Measurements from ENCODE around the gene TTC21B. TPM values are rescaled to one million over a fixed set of nuclear protein-coding genes. Genes with fewer than 3 reads are reported as not detected.

TTC21B gene
- total RNA-seq, 1 donor from 2014 or later, result 40.5 TPM

DNA sequence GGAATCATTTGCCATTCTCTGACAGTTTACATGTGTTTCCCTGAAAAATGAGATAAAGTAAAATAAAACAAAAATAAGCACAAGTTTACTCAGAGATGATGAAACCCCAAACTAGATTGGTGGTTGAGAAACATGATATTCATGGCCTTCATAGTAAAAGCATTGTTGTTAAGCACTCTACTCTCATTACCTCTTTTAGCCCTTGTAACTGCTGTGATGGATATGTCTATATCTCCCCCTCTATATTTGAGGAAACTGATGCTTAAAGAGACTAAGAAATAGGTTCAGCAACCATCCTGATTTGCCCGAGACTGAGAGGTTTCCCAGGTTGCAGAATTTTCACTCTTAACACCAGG, 125.7 kb downstream of the TTC21B start:
- no peak overlapping the region for H3K27ac ChIP-seq
- H3K4me1 ChIP-seq, result no peaks in the 10 kb centered on the region
- DNase-seq (ENCODE audit: extremely low spot score in 2 of 2), result no peak
- intact Hi-C loops (cut with DNase I), result no loop called here
- H3K9me3 ChIP-seq, result no peaks in the 10 kb centered on the region
- no peak overlapping the region for H3K4me3 ChIP-seq
- TF ChIP-seq POLR2AphosphoS5 (IDR thresholded peaks at IDR 0.05; ENCODE audit: insufficient read depth in 1 of 2, low read depth in 1 of 2), result no peak
- TF ChIP-seq POLR2A (IDR thresholded peaks at IDR 0.05), result no peak
- TF ChIP-seq, protein P1, sequence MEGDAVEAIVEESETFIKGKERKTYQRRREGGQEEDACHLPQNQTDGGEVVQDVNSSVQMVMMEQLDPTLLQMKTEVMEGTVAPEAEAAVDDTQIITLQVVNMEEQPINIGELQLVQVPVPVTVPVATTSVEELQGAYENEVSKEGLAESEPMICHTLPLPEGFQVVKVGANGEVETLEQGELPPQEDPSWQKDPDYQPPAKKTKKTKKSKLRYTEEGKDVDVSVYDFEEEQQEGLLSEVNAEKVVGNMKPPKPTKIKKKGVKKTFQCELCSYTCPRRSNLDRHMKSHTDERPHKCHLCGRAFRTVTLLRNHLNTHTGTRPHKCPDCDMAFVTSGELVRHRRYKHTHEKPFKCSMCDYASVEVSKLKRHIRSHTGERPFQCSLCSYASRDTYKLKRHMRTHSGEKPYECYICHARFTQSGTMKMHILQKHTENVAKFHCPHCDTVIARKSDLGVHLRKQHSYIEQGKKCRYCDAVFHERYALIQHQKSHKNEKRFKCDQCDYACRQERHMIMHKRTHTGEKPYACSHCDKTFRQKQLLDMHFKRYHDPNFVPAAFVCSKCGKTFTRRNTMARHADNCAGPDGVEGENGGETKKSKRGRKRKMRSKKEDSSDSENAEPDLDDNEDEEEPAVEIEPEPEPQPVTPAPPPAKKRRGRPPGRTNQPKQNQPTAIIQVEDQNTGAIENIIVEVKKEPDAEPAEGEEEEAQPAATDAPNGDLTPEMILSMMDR (IDR thresholded peaks at IDR 0.05), result no peak
- H3K27me3 ChIP-seq, result no peaks in the 10 kb centered on the region
- no peaks in the 10 kb centered on the region for H3K36me3 ChIP-seq

DNA sequence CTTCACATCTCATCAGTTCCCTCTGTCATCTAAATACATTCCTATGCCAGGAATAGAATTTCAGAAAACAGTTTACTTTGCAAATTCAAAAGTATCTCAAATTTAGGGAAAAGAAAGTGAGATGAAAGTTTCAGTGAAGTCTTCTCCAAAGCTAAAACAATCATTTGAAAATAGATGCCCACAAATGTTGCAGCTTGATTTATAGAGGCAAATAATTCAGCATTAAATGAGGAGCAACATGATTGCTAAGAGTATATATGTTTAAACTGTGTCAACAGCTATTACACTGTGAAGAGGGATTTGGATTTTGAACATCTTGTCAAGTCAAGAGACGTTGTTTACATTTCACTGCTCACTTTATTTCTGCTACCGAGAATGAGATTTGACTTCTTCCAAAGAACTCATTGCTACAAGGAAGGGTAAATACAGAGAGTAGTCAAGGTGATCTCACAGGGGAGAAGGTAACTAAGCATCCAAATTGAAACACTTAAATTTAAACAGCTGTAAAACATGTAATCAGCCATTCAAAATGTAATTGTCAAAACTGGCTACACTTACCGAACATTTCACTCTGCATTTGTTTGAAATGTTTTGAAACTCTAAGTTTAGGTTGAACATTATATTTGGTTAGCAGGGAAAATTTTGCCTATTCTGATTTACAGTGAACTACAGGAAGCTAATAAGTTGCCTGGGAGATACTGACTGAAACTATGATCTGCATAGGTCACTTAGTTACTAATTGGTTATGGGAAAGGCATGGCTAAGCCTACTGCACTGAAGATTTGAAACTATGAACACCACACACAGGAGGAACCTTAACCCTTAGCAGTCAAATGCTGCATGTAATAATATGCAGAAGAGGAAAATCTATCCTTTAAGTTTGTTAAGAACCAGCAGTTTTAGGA, 126.3 kb downstream of the TTC21B start:
- intact Hi-C loops (cut with DNase I), result no loop called here
- Histone ChIP-seq H3K4me1 (no peaks in the 10 kb centered on the region), H3K27ac (no peak overlapping the region), H3K4me3 (no peak overlapping the region), H3K36me3 (no peaks in the 10 kb centered on the region), H3K27me3 (no peaks in the 10 kb centered on the region), H3K9me3 (no peaks in the 10 kb centered on the region)
- TF ChIP-seq POLR2AphosphoS5 (IDR thresholded peaks at IDR 0.05; ENCODE audit: insufficient read depth in 1 of 2, low read depth in 1 of 2) (no peak), POLR2A (IDR thresholded peaks at IDR 0.05) (no peak)
- TF ChIP-seq, protein P1 (IDR thresholded peaks at IDR 0.05), result no peak
- DNase-seq (ENCODE audit: extremely low spot score in 2 of 2), result no peak

DNA sequence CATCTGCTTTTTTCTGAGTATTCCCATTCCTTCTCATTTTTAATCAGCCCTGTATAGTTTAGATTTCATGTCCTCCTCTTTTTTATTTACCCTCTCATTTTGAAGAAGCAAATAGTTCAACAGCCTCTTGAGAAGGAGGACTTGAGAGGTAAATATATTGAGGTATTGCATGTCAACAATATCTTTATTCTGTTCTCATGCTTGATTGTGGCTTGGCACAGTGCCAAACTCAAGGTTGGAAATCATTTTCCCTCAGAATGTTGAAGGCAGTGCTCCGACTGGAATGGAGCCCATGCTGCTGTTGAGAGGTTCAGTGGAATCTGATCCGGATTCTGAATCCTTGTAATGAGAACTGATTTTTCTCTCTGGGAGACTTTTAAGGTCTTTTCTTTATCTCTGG, 128.5 kb downstream of the TTC21B start:
- Histone ChIP-seq H3K4me3 (no peak overlapping the region), H3K9me3 (no peaks in the 10 kb centered on the region), H3K4me1 (no peaks in the 10 kb centered on the region), H3K27me3 (no peaks in the 10 kb centered on the region), H3K27ac (no peak overlapping the region), H3K36me3 (no peaks in the 10 kb centered on the region)
- intact Hi-C loops (cut with DNase I), result no loop called here
- TF ChIP-seq, protein P1 (IDR thresholded peaks at IDR 0.05), result no peak
- no peak for TF ChIP-seq POLR2A (IDR thresholded peaks at IDR 0.05)
- TF ChIP-seq POLR2AphosphoS5 (IDR thresholded peaks at IDR 0.05; ENCODE audit: insufficient read depth in 1 of 2, low read depth in 1 of 2), result no peak
- DNase-seq (ENCODE audit: extremely low spot score in 2 of 2), result no peak

Other genes starting within 250 kb of the TTC21B start
- gene GALNT3, start 159.5 kb downstream of the TTC21B start, total RNA-seq, result 7.4 TPM
- not detected for gene SCN1A, start 174.2 kb upstream of the TTC21B start, total RNA-seq

Measured in vagina (tissue), 2 donors.